ENCODE data around the gene LMNA.
"Not testable (repeated sequence)": the region's sequence is repeated elsewhere in the genome, so short reads cannot be mapped to it uniquely, and the experiment has no call there.

The LMNA gene

GRCh38 chr1:156114101-156114918 lies at the start of gene LMNA:
Gene LMNA (plus strand): TSS chr1:156114711. CDS start chr1:156114919, 208 bp downstream.
- DNase-seq (ENCODE audit: low spot score) = peak; percentile 92

GRCh38 chr1:156065212-156065611 lies 49.3 kb upstream of the LMNA start:
- no peak for DNase-seq (ENCODE audit: low spot score)

- no peak for DNase-seq (ENCODE audit: low spot score)
Observed at GRCh38 chr1:156065871-156066270, 48.6 kb upstream of the LMNA start.

GRCh38 chr1:156067262-156067661 lies 47.2 kb upstream of the LMNA start:
- DNase-seq (ENCODE audit: low spot score) = no peak

- no peak for DNase-seq (ENCODE audit: low spot score)
Observed at GRCh38 chr1:156069490-156070455, 44.7 kb upstream of the LMNA start.

GRCh38 chr1:156070548-156070947 lies 44.0 kb upstream of the LMNA start:
- DNase-seq (ENCODE audit: low spot score) = no peak

GRCh38 chr1:156071332-156071816 lies 43.1 kb upstream of the LMNA start:
- DNase-seq (ENCODE audit: low spot score) = not testable (repeated sequence)

- DNase-seq (ENCODE audit: low spot score) = no peak
Observed at GRCh38 chr1:156072251-156072650, 42.3 kb upstream of the LMNA start.

- DNase-seq (ENCODE audit: low spot score) = no peak
Observed at GRCh38 chr1:156073110-156073687, 41.3 kb upstream of the LMNA start.

- DNase-seq (ENCODE audit: low spot score) = no peak
Observed at GRCh38 chr1:156073740-156074139, 40.8 kb upstream of the LMNA start.

GRCh38 chr1:156074661-156075060 lies 39.9 kb upstream of the LMNA start:
- no peak for DNase-seq (ENCODE audit: low spot score)

- DNase-seq (ENCODE audit: low spot score) = no peak
Observed at GRCh38 chr1:156075162-156075561, 39.3 kb upstream of the LMNA start.

GRCh38 chr1:156075775-156076204 lies 38.7 kb upstream of the LMNA start:
- no peak for DNase-seq (ENCODE audit: low spot score)

GRCh38 chr1:156076609-156077429 lies 37.7 kb upstream of the LMNA start:
- no peak for DNase-seq (ENCODE audit: low spot score)

GRCh38 chr1:156077430-156077760 lies 37.1 kb upstream of the LMNA start:
- DNase-seq (ENCODE audit: low spot score) = no peak

- no peak for DNase-seq (ENCODE audit: low spot score)
Observed at GRCh38 chr1:156078728-156079127, 35.8 kb upstream of the LMNA start.

- no peak for DNase-seq (ENCODE audit: low spot score)
Observed at GRCh38 chr1:156079762-156080161, 34.7 kb upstream of the LMNA start.

- DNase-seq (ENCODE audit: low spot score) = no peak
Observed at GRCh38 chr1:156080241-156080862, 34.2 kb upstream of the LMNA start.

- no peak for DNase-seq (ENCODE audit: low spot score)
Observed at GRCh38 chr1:156080863-156081179, 33.7 kb upstream of the LMNA start.

GRCh38 chr1:156081180-156081916 lies 33.2 kb upstream of the LMNA start:
- DNase-seq (ENCODE audit: low spot score) = peak; percentile 54

- peak; percentile 42 for DNase-seq (ENCODE audit: low spot score)
Observed at GRCh38 chr1:156081917-156082308, 32.6 kb upstream of the LMNA start.

Data from AG08396 (cell line).